Endometrium (tissue), 2 donors: Measurements from ENCODE around the gene RIT2.

Source experiments
- FAIRE-seq: peaks from 2 replicates; lab custom pipeline; 2012; peaks lifted over from hg19 to GRCh38; lab: Jason Lieb, UNC
- donor health status: control.
- donor health status: control.

Gene RIT2

DNA sequence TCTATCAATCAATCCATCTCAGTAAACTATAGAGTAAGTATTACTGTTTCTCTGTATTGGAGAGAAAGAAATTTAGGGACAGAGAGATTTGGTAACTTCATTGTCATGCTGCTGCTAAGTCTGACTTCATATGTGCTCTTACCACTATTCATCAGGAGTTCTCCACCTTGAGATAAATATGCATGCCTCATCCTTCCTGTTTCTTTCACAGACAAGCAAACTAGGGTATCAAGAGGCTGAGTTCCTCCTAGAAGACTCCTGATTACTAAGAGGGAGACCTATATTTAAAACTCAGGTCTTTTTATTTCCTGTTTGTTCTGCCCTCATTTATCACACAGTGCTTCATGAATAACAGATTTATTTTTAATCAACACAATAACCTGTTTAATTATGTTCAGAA lies 34.1 kb downstream of the RIT2 start:
- FAIRE-seq = no peak

DNA sequence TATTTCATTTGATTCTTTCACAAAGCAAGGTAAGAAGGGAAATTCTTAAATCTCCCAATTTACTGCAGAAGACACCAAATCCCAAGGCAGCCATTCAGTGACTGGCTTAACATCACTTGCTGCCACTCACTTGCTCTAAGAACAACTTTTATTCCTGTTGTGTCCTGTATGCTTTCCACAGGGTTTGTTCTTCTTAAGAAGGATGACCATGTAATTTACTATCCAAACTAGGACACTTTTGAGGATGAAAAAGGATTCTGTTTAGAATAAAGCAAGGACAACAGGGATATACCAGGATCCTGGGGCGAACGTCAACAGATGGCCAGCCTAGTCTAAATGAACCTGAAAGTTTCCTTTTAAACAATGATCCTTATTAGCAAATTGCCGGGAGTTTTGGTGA lies 34.8 kb downstream of the RIT2 start:
- no peak for FAIRE-seq

DNA sequence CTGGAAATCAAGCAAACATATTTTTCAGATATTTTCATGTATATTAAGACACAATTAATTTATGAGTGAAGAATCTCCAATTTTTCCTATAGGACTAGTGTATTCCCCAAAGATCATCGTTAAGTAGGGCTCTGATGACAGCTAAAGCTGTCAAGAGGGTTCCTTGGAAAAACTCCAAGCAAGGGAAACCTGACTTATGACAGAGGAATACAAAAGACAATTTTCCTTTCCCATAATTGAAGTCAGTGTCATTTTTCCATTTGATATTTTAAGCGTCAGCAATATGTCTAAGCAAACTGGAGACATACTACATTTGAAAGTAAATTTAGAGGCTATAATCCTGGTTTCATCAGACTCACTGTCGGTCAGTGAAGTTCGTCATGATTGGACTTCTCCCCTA lies 36.1 kb downstream of the RIT2 start:
- no peak for FAIRE-seq

DNA sequence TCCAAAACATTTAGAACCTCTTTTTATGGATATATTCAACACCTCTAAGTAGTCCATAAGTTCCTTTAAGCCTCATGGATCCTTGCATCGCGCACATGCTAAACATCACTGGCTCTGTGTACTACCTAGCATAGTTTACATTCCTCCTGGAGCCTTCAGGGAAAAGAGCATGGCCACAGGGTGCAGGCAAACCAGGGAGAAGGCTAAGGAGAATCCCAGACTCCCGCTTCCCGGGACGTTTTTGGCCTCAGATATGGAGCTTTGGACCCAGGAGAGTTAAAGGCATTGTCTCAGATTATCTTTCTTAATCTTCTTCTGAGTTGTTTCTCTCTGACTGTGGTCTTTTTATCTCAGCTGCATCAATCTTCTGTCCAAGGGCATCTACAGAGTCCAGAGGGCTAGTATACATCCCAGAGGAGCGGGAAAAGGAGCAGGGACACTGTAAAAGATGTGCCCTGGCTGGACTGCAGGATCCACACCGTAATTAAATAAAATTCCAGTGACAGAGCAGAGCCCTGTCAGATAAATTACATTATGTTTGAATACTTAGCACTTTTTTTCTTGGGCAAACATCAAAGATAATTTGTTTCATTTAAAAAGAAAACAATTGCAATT lies 36.9 kb downstream of the RIT2 start:
- FAIRE-seq = no peak

DNA sequence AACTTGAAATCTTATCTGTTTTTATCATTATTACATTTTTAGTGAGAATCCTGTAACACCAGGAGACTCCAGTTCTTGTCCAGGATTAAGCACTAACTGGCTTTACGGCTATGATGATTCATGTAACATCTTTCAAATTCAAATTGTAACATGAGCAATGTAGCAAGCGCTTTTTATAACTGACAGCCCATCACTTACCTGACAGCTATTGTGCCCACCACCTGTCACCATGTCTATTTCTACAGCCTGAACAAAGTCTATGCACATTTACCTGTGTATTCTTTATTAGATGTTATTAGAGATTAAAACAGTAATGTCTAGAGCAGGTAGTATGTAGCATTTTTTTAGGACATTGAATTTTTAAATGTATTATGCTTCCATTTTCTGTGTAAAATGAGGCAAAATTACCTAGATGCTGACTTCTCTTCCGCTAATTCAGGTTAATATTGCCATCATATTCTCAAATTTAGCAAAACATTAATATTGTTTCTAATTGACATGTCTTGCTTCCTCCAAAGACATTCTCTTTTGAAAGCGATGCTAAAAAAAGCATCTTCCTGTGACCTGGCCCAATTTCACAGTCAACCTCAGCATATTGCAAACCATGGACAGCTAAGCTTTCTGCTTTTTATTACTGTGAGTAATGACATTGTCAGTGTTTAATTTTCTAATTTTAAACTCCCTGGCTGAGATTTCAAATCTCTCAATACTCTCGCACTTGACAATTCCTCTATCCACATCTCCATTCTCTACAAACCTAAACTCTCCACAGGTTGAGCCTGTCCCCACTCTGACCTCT lies 37.8 kb downstream of the RIT2 start:
- no peak for FAIRE-seq

DNA sequence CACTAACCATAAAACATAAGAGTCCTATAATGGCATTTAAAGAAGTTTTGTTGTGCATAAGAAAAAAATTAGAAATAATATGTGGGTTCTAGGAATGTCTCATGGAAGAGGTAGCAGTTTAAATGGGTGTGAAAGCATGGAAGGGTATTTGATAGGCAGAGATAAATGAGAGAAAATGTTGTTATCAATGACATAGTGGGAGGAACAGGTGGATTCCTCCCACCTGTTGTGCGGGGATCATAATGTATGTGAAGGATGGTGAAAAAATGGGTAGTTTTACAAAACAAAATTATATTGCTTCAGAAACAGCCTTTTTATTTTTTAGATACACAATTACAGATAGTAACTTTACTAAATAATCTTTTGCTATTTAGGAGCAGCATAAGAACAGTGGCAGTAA lies 41.7 kb downstream of the RIT2 start:
- FAIRE-seq = no peak

DNA sequence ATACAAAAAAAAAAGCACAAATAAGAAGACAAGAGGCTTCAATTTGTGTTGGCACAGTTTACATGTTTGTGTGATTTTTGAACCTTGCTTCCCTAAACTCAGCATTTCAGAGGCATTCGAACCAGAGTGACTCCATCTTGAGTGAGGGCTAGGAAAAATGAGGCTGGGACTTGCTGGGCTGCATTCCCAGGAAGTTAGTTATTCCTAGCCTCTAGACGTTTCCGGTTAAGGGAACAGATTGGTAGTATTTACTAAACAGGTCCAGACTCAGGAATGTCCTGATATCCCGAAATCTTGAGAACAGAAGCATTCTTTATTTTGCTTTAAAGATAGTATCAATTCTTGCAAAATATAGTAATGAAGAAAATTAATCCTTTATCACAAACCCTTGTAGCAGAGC lies 46.7 kb downstream of the RIT2 start:
- no peak for FAIRE-seq

DNA sequence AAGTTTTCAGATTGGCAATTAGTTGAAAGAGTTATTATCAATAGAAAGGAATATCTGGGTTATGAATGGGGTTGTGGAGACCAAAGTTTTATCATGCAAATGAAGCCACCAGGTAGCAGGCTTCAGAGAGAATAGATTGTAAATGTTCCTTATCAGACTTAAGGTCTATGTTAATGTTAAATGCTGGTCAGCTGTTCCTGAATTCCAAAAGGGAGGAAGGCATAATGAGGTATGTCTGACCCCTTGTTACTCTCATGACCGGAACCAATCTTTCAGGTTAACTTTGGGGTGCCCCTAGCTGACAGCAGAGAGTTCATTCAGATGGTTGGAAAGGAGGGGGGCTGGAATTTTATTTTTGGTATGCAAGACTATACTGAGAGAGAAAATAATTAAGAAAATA lies 47.9 kb downstream of the RIT2 start:
- no peak for FAIRE-seq

DNA sequence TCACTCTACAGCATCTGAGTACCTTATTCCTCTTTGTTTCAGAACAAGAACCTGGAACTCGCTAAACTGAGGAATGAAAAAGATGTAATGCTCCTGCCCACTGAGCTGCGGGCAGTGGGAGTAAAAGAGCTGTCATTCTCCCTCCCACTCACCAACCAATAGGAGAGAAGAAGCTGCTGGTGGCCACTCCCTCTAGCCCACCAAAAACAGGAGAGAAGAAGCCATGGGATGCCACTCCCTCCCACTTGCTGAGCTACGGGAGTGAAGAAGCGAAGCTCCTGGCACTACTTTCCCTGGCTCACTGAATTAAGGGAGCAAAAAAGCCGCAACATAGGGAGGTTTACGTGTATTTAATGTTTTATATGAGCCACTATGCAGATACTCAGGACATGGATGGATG lies 53.7 kb downstream of the RIT2 start:
- FAIRE-seq = no peak

DNA sequence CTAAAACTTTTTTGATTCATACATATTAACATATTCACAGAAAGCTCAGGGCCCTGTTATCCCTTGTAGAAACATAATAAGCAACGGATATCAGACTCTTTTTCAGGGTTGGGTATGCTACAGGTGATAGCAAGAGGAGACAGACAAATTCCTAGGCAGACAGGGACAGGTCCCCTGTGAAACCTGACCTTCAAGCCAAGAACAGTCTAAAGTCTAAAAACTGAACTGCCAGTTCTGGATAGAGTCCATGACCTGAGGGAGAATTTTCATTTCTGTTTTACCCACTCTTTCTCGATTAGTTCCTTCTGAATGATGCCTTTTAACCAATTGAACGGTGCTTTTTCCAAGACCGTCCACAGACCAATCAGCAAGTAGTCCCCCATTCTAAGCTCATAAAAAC lies 54.2 kb downstream of the RIT2 start:
- no peak for FAIRE-seq

DNA sequence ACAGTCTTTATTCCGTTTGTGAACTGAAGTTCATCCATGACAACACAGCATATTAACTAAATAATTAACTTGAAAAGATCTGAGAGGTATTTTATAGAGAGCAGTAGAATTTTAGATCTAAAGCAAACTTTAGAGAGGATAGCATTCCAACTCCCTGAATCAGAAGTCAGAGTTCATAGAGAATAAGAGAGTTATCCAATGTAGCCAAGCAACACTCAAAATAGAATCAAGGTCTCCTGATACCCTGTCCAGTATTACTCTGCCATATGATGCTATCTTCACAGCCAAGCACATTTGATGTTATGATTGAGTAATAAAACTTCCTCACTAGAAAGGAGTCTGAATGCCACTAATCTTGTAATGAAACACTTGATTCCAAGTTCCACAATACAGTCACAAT lies 55.5 kb downstream of the RIT2 start:
- FAIRE-seq = no peak

DNA sequence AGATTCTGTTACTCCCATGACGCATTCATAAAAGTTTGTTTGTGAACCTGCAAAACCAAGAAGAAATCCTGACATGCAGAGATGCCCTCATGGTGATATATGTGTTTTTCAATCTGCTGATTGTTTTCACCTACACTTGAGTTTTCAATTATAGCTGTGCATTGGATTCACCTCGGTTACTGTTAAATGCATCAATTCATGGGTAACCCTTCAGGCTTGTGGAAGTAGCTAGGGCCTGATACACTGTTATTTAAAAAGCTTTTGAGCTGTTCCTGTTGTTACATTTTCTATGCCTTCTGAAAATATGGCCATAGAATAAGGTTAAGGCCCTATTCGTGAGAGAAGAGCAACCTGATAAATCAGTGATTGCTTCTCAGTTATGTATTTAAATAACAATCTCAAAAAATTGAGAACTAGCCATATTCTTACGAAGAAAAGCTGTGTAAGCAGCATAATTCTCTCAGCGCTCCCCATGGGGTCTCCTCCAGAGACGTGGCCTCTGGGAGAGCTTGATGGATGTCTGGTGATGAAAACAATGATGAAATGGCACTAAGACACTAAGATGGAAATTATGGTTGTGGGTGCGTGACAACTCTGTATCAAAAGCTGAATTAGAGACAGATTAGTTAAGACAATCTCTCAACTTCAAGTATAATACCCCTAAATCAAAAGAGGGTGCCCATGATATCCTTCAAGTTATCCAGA lies 60.5 kb downstream of the RIT2 start:
- FAIRE-seq = no peak

DNA sequence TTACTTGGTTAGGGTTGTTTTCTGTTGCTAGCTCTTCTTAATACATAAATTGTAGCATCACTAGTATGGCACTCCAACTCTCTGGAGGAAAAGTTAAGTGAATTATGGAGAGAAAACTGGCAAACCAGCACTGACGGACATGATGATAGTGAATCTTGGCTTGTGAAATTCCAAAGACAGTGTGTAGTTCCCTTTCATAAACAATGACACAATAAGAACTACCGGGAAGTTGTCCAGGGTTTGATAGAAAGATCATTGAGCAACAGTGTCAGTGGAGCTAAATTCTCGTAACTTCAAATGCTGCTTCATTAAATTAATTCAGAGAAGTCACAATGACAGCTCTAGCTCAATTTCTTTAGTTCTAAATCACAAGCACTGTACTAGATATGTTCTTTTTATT lies 66.5 kb downstream of the RIT2 start:
- no peak for FAIRE-seq

DNA sequence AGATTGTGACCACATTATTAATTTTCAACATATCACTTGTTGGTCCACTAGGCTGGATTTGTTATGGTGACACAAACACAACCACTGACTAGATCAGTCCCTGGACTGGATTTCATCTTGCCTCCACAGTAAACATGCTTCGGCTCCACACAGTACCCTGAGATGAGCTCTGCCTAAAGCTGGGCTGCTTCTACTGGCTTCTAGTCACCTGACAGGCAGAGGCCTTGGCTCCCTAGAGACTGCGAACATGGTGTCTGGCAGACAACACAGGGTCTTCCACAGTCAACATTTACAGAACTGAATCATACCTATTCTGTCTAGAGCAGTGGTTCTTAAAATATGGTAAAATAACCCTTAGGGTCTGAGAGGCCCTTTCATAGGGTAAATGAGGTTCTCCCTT lies 69.2 kb downstream of the RIT2 start:
- FAIRE-seq = no peak

DNA sequence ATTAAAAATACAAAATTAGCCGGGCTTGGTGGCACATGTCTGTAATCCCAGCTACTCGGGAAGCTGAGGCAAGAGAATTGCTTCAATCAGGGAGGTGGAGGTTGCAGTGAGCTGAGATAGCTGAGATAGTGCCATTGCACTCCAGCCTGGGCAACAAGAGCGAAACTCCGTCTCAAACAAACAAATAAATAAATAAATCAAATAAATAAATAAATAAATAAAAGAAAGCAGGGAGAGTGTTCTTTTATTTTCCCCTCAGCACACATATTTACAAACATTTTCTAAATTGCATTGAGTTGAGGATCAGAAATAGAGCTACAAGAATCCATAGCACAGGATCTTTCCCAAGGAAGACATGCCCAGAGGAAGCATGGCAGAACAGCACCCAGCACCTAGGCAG lies 71.9 kb downstream of the RIT2 start:
- FAIRE-seq = no peak

DNA sequence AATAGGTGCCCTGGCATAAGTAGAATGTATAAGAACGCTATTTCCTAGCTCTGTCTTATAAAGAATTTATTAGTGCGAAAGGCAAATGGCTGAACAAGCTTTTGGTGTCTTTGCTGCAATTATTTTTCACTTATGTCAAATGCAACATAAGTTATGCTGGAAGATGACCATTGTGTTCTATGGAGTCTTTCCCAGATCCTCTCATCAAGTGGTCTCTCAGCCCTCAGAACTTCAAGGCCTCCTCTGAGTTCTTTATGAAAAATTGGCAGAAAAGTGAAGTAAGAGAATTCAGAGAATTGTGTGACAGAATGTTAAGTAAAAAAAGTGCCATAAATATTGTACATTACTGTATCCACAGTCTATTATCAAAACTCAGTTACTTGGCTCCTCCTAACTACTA lies 75.2 kb downstream of the RIT2 start:
- FAIRE-seq = no peak

DNA sequence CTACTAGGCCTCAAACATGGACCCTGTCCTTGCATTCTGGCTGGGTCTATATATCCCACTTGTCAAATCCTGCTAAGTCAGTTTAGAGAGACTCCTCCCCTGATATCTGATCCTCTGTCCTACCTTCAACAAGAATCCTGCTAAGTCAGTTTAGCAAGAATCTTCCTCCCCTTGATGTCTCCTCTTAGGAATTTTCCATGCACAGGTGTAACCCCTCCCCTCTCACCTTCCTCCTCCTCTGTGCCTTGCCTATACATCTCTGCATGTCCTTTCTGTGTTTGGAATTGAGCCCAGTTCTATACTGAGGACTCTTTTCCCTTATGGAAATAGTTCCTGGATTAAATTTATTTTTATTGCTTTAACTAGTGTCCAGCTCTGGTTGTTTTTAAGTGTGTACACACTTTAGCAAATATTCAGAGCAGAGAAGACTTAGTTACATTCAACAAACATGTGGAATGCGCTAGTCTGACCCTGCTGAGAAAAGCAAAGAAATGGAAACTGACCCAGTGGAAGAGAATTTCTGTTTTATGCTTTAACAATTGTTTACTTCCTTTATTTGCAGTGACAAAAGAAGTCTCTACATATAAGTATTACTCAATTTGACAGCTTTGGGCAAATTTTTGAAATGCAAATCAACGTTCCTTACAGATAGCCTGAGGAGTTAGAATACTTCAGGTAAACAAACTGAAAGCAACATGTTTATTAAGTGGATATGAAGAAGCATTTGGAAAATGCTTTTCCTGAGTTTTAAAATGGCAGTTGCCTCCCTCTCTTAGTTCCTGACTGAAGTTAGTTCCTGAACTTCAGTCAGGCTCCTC lies 80.6 kb downstream of the RIT2 start:
- FAIRE-seq = no peak

DNA sequence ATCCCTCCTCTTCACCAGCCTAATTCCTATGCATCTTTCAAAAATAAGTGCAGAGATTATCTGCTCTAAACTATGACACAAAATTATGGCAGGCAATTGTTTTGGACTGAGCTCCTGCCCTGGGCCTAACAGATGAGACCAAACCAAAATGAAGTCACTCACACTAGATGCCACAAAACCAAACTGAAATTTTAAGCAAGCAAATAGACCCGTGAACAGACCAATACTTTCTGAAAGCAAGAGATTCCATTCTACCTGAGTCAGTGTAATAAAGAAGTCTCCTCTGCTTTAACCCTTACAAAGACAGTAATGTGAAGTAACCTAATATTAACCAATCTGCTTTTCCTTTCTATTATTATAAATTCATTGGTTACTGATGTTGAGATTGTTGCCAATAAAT lies 84.3 kb downstream of the RIT2 start:
- FAIRE-seq = no peak

DNA sequence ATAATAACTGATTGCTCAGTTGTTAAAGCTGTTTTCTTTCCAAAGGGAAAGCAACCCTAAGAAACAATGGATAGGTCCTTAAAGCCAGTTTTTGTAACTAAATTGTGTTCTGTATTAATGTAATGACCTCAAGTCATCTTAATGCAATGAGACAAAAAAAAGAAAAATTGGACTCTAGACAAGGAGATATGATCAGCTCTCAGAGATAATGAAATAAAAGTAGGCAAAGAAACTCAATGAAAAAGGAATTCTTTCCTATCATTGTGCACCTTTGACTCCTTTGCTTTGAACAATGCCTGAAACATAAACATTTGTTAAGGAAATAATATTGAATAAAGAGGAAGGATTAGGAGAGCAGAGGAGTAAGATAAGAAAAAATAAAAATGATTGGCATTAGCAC lies 86.1 kb downstream of the RIT2 start:
- no peak for FAIRE-seq

DNA sequence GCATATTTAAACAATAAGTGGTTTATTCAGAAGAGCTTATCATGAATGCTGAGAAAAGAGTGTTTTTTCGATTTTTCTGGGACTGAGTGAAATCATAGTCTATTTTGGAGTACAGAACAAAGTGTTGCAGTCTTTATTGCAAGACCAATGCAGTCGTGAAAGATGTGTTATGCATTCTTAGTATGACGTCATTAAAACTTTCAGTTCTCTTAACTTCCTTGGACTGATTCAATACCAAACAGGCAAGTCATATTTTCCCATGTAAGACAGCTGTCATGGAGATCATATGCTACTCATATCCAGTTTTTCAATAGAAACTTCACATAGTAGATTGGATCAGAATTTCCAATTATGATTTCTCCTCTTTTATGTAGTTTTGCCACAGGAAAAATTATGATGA lies 92.6 kb downstream of the RIT2 start:
- no peak for FAIRE-seq

DNA sequence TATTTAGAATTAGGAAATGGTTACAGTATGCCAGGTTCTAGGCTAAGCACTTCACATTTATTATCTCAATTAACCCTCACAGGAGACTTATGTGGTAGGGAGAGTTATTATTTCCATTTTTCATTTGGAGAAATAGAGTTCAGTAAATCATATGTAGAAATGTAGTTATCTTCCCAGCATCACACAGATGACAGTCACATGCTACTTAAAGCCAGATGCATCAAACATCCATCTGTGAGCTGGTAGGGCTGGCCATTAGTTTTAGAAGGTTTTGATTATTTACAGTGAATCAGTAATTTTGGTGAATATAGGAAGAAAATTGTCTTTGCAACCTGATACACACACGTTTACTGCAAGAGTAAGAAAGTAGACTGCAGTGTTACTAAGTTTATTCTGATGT lies 97.9 kb downstream of the RIT2 start:
- no peak for FAIRE-seq

DNA sequence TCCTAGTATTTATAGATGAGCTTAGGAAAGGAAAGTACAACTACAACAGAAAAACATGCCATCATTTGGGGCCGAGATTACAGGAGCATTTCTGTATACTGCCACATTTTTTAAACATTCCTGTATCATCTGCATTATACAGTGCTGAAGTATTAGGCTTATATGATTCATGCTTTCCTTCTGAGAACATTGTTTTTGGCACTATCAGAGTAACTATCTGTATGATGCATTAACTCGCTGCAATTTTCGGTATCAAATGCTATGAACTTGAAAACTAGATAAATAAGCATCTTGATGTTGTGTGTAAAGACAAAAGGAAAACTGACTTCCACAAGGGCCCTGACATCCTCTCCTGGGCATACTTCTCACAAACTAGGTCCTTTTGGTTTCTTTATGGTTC lies 102.0 kb downstream of the RIT2 start:
- FAIRE-seq = no peak

DNA sequence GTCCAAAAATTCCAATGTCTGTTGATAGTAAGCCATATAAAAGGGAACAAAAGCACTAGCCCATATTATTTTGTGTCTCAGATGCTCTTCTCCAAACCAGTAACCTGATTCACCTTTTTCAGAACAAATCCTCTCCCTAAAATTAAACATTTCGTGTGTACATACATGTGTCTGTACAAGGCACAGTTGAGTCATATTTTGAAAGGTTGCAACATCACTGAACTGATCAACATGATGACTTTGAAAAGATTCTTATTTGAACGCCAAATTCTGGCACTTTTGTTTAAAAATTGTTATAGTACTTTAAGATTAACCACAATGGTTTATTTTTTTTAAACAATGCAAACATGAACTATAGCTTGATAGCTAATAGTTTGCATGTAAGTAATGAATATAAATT lies 102.5 kb downstream of the RIT2 start:
- no peak for FAIRE-seq
